Endothelial cell of umbilical vein (primary cell): ENCODE measurements around the gene HEPHL1. TPM values are rescaled to one million over a fixed set of nuclear protein-coding genes. Genes with fewer than 3 reads are reported as not detected.

Experiments
- BruUV-seq: library from RNA; stranded (reverse); fragments of 400-500 nt; replicated peaks from 2 replicates; lab custom pipeline; 2021; lab: Mats Ljungman, UMichigan
- CTCF ChIA-PET: fragments of 300-600, 350-600 bp; sonication (Branson Sonifier 250); formaldehyde crosslinking; loops from one replicate; lab custom pipeline; 2021; ENCODE audit warnings: antibody characterized with exemption, inconsistent platforms; lab: Charles Lee
- POLR2A ChIA-PET: fragments of 300-600, 350-600 bp; sonication (Branson Sonifier 250); formaldehyde crosslinking; loops from one replicate; lab custom pipeline; 2021; ENCODE audit warnings: antibody characterized with exemption, inconsistent platforms; lab: Charles Lee
- DNase-seq: peaks from one replicate; pipeline ENCODE4 v3.0.0-alpha.2; 2011; ENCODE audit warnings: low read depth, low spot score
- FAIRE-seq: peaks from 2 replicates; lab custom pipeline; 2011; peaks lifted over from hg19 to GRCh38; lab: Jason Lieb, UNC
- H2AFZ ChIP-seq: 2 replicates; pipeline ENCODE4 v1.6.0; 2012; ENCODE audit warnings: low read depth, low read length, control low read depth, inconsistent platforms
- H3K27ac ChIP-seq: 2 replicates; pipeline ENCODE4 v1.5.1; 2011; ENCODE audit warnings: low read depth, mild to moderate bottlenecking, control low read depth, low read length, moderate library complexity; ENCODE audit not compliant: insufficient read depth
- H3K27me3 ChIP-seq, 2 experiments: 2 replicates each; pipeline versions ENCODE4 v1.6.0 to v1.6.1; 2011; ENCODE audit warnings: low read length in 2 of 2, mixed read lengths in 1 of 2; ENCODE audit not compliant: control insufficient read depth in 2 of 2, insufficient read depth in 2 of 2
- H3K36me3 ChIP-seq, 2 experiments: 2 replicates in 1 of 2; 3 replicates in 1 of 2; pipeline ENCODE4 v1.5.1; 2011; ENCODE audit warnings: low read length in 2 of 2, mild to moderate bottlenecking in 1 of 2, moderate library complexity in 1 of 2; ENCODE audit not compliant: control insufficient read depth in 2 of 2, insufficient read depth in 2 of 2; ENCODE audit errors: extremely low read depth in 1 of 2
- H3K4me1 ChIP-seq: 3 replicates; pipeline ENCODE4 v1.5.1; 2011; ENCODE audit warnings: mild to moderate bottlenecking, low read length; ENCODE audit not compliant: control insufficient read depth, insufficient read depth; ENCODE audit errors: extremely low read depth
- H3K4me2 ChIP-seq: 2 replicates; pipeline ENCODE4 v1.6.1; 2011; ENCODE audit warnings: low read length, control low read depth, mixed read lengths; ENCODE audit not compliant: insufficient read depth
- H3K4me3 ChIP-seq, 3 experiments: fragments of 200-600 bp in 1 of 3; sonication (generic), shearing (Covaris generic) in 1 of 3; replicated peaks in 1 of 3; 2 replicates each; pipeline ENCODE4 v1.5.1; 2011 to 2016; ENCODE audit warnings: control low read depth in 3 of 3, low read length in 3 of 3, mild to moderate bottlenecking in 2 of 3, inconsistent platforms in 1 of 3, low read depth in 1 of 3, moderate library complexity in 1 of 3; ENCODE audit not compliant: insufficient read depth in 1 of 3
- H3K79me2 ChIP-seq: 2 replicates; pipeline ENCODE4 v1.6.0; 2012; ENCODE audit warnings: low read length, inconsistent platforms; ENCODE audit not compliant: control insufficient read depth, insufficient read depth
- H3K9ac ChIP-seq: replicated peaks from 2 replicates; pipeline ENCODE3; 2011; ENCODE audit warnings: low read length, control low read depth; ENCODE audit not compliant: insufficient read depth; ENCODE audit errors: extremely low read depth
- H3K9me1 ChIP-seq: replicated peaks from 3 replicates; pipeline ENCODE4 v1.6.0; 2011; ENCODE audit warnings: mild to moderate bottlenecking, low read length; ENCODE audit not compliant: control insufficient read depth, insufficient read depth; ENCODE audit errors: extremely low read depth
- H3K9me3 ChIP-seq: replicated peaks from 2 replicates; pipeline ENCODE4 v1.5.1; 2012; ENCODE audit warnings: low read length, inconsistent platforms; ENCODE audit not compliant: control insufficient read depth, insufficient read depth
- H4K20me1 ChIP-seq: replicated peaks from 2 replicates; pipeline ENCODE3; 2011; ENCODE audit warnings: mild to moderate bottlenecking, low read length; ENCODE audit not compliant: control insufficient read depth, insufficient read depth; ENCODE audit errors: extremely low read depth
- CTCF ChIP-seq, 2 donors: IDR thresholded peaks; 1 replicate in 1 of 2; 2 replicates in 1 of 2; pipeline ENCODE4 v1.5.1; 2011; ENCODE audit warnings: low read length in 2 of 2, mild to moderate bottlenecking in 2 of 2, moderate library complexity in 2 of 2, control low read depth in 1 of 2, inconsistent platforms in 1 of 2, low read depth in 1 of 2; ENCODE audit not compliant: insufficient read depth in 1 of 2; ENCODE audit errors: extremely low read depth in 1 of 2
- EZH2 ChIP-seq: IDR thresholded peaks from 2 replicates; pipeline ENCODE4 v1.6.1; 2012; ENCODE audit warnings: borderline replicate concordance, low read depth, mild to moderate bottlenecking, moderate library complexity, low read length, inconsistent platforms; ENCODE audit not compliant: severe bottlenecking
- FOS ChIP-seq: IDR thresholded peaks from 2 replicates; pipeline ENCODE4 v1.6.1; 2011; ENCODE audit warnings: mild to moderate bottlenecking, low read length, moderate library complexity, borderline replicate concordance; ENCODE audit not compliant: insufficient read depth
- GATA2 ChIP-seq: IDR thresholded peaks from 2 replicates; pipeline ENCODE4 v1.7.0; 2011; ENCODE audit warnings: low read depth, mild to moderate bottlenecking, moderate library complexity, mixed read lengths, low read length; ENCODE audit not compliant: insufficient read length, insufficient read depth
- JUN ChIP-seq: IDR thresholded peaks from 2 replicates; pipeline ENCODE4 v1.6.1; 2011; ENCODE audit warnings: borderline replicate concordance, low read depth; ENCODE audit not compliant: insufficient read length, insufficient read depth
- MYC ChIP-seq: IDR thresholded peaks from one replicate; pipeline ENCODE4 v1.6.1; 2011; ENCODE audit warnings: mild to moderate bottlenecking, low read depth, low read length
- POLR2A ChIP-seq: IDR thresholded peaks from 2 replicates; pipeline ENCODE4 v1.6.1; 2012; ENCODE audit warnings: low read depth, mild to moderate bottlenecking, control low read depth, low read length
- POLR2AphosphoS5 ChIP-seq: IDR thresholded peaks from 2 replicates; pipeline ENCODE4 v1.6.1; 2012; ENCODE audit warnings: low read depth, mild to moderate bottlenecking, control low read depth, low read length, moderate library complexity; ENCODE audit not compliant: insufficient read depth
- dilution Hi-C: fragments of 300-500 bp; cut with MboI; formaldehyde crosslinking; loops from one replicate; pipeline ENCODE4 v1.15.0; 2019; ENCODE audit warnings: low sequenced_read_pairs; ENCODE audit not compliant: extremely low pct_ligation_motif_present
- intact Hi-C: fragments of 100-400 bp; cut with micrococcal nuclease; formaldehyde crosslinking; loops from one replicate; pipeline ENCODE4 v1.10.0; 2022
- polyA plus RNA-seq, 4 experiments: library from polyadenylated mRNA; depleted of rRNA in 3 of 4; stranded (reverse) in 3 of 4; unstranded in 1 of 4; fragments of >200 nt; gene quantifications; 2 replicates each; pipeline versions ENCODE4 v1.2.1 to v1.2.3, GENCODE V29; 2011 to 2012; ENCODE audit warnings: missing spikeins in 1 of 4
- total RNA-seq: library from RNA; stranded (reverse); gene quantifications from 2 replicates; pipeline ENCODE4 v1.2.3, GENCODE V29; 2021
- TF ChIP-seq, protein P1 (sequence below): IDR thresholded peaks from 2 replicates; pipeline ENCODE4 v1.6.1; 2011; ENCODE audit not compliant: insufficient read depth, insufficient read length

The HEPHL1 gene
- total and polyA plus RNA-seq, 2 donors (not counting 3 experiments of a cell fraction or from before 2014, with no cell fraction given), result not detected

DNA sequence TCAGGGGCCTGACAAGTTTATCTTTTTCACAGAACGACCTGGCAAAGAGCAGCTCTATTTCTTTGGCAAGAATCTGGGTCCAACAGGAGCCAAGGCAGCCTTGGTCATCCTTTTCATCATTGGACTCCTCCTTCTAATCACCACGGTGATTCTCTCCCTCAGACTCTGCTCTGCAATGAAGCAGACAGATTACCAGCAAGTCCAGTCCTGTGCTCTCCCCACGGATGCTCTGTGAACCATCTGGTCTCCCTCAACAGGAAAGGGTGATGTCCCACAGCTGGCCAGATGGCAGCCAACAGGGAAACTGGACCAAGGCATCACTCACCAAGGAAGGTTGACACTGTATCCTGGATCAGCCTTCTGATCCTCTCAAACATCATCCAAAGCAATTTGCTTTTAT is 90.5 kb downstream of the HEPHL1 start:
- dilution Hi-C loops (no loop called here), intact Hi-C loops (no loop called here)
- Histone ChIP-seq H4K20me1 (no peaks in the 10 kb centered on the region), H2AFZ (no peak overlapping the region), H3K79me2 (no peaks in the 10 kb centered on the region), H3K4me3 (no peak overlapping the region), H3K9me1 (no peaks in the 10 kb centered on the region), H3K4me2 (no peak overlapping the region), H3K36me3 (no peaks in the 10 kb centered on the region), H3K27me3 (no peaks in the 10 kb centered on the region), H3K4me1 (no peaks in the 10 kb centered on the region), H3K9me3 (no peaks in the 10 kb centered on the region), H3K27ac (no peak overlapping the region), H3K9ac (no peak overlapping the region)
- no peak for TF ChIP-seq POLR2AphosphoS5
- no peak for TF ChIP-seq EZH2
- TF ChIP-seq POLR2A, result no peak
- TF ChIP-seq MYC, result no peak
- TF ChIP-seq FOS, result no peak
- TF ChIP-seq, protein P1, sequence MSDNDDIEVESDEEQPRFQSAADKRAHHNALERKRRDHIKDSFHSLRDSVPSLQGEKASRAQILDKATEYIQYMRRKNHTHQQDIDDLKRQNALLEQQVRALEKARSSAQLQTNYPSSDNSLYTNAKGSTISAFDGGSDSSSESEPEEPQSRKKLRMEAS, result no peak
- TF ChIP-seq GATA2, result no peak
- TF ChIP-seq JUN, result no peak
- no peak for TF ChIP-seq CTCF (IDR thresholded peaks at IDR 0.05; ENCODE audit: extremely low read depth in 1 of 2, insufficient read depth in 1 of 2, low read depth in 1 of 2, low read length in 2 of 2)
- POLR2A ChIA-PET, result no interaction called here
- CTCF ChIA-PET, result interaction anchor here (2.3 kb wide), 1 partner anchor 15 kb away, joined by 5 read pairs; no protein-coding TSS in a partner anchor
- no TSS peak for BruUV-seq
- no peak for FAIRE-seq
- no peak for DNase-seq
